K562 (cell line): ENCODE data around the gene ADAP1. TPM values are rescaled to one million over a fixed set of nuclear protein-coding genes. Genes with fewer than 3 reads are reported as not detected.

Experiments used
- E2F4 ChIP-seq: sonication (generic); formaldehyde crosslinking; IDR thresholded peaks from 2 replicates; pipeline ENCODE4 v1.8.0; 2022; ENCODE audit warnings: mild to moderate bottlenecking, low read depth, missing genetic modification reagents
- ETV6 ChIP-seq, 3 experiments: fragments of 150-350 bp in 1 of 3; sonication (generic) in 1 of 3; formaldehyde crosslinking in 1 of 3; IDR thresholded peaks; 2 replicates each; pipeline versions ENCODE4 v1.6.1 to v1.8.0; 2014 to 2022; ENCODE audit warnings: borderline replicate concordance in 2 of 3, low read depth in 2 of 3, antibody characterized with exemption in 1 of 3, low read length in 1 of 3, mild to moderate bottlenecking in 1 of 3, missing genetic modification reagents in 1 of 3
- JUN ChIP-seq, 2 experiments: sonication (generic) in 1 of 2; formaldehyde crosslinking in 1 of 2; IDR thresholded peaks; 2 replicates each; pipeline versions ENCODE4 v1.6.1 to v1.8.0; 2012 to 2022; ENCODE audit warnings: borderline replicate concordance in 2 of 2, mild to moderate bottlenecking in 2 of 2, improper control_type of control experiment in 1 of 2, low read depth in 1 of 2, low read length in 1 of 2, missing genetic modification reagents in 1 of 2
- KAT2B ChIP-seq: IDR thresholded peaks from one replicate; pipeline ENCODE4 v1.6.1; 2012; ENCODE audit warnings: low read depth, mild to moderate bottlenecking, control low read depth, inconsistent platforms, low read length, moderate library complexity
- MTA1 ChIP-seq: fragments of 450-650 bp; IDR thresholded peaks from 2 replicates; pipeline ENCODE4 v1.6.1; 2017; ENCODE audit warnings: borderline replicate concordance
- NR0B1 ChIP-seq: fragments of 450-650 bp; IDR thresholded peaks from one replicate; pipeline ENCODE4 v1.6.1; 2018; ENCODE audit warnings: mild to moderate bottlenecking, moderate library complexity; ENCODE audit not compliant: partially characterized antibody
- POLR2G ChIP-seq: fragments of 200-400 bp; formaldehyde crosslinking; IDR thresholded peaks from 2 replicates; pipeline ENCODE4 v1.6.1; 2017; ENCODE audit warnings: low read depth, mild to moderate bottlenecking, antibody characterized with exemption, low read length, moderate library complexity
- SPI1 ChIP-seq: IDR thresholded peaks from 2 replicates; pipeline ENCODE4 v1.6.1; 2011; ENCODE audit warnings: low read depth, low read length, control low read depth, borderline replicate concordance
- ZEB2 ChIP-seq: fragments of 450-650 bp; IDR thresholded peaks from 2 replicates; pipeline ENCODE4 v1.6.1; 2016
- ZNF184 ChIP-seq: sonication (generic); formaldehyde crosslinking; IDR thresholded peaks from 2 replicates; pipeline ENCODE4 v1.5.0; 2020; ENCODE audit warnings: missing genetic modification reagents
- ZNF407 ChIP-seq: fragments of 450-650 bp; IDR thresholded peaks from 2 replicates; pipeline ENCODE4 v1.6.1; 2016; ENCODE audit warnings: low read depth
- ZNF408 ChIP-seq: fragments of 250-450 bp; sonication (Bioruptor Pico); IDR thresholded peaks from 2 replicates; pipeline ENCODE4 v1.4.0; 2020; ENCODE audit warnings: low read depth, mild to moderate bottlenecking, moderate library complexity
- polyA plus RNA-seq, 8 experiments: library from polyadenylated mRNA; depleted of rRNA in 4 of 8; stranded (reverse) in 5 of 8; unstranded in 3 of 8; fragments of >200 nt; fragmentation: Nextera tagmentation in 2 of 8; fragmentation: Illumina TruSeq in 1 of 8; extraction: Ambion mirVana in 2 of 8; extraction: Trizol in 1 of 8; gene quantifications; 2 replicates each; pipeline versions ENCODE4 v1.2.1 to v1.2.3, GENCODE V29; 2011 to 2014; ENCODE audit warnings: inconsistent platforms in 1 of 8, missing spikeins in 1 of 8
- total RNA-seq, 7 experiments: library from RNA; depleted of rRNA in 6 of 7; stranded (reverse); fragments of >200 nt in 6 of 7; fragmentation: Illumina TruSeq in 2 of 7; extraction: Trizol in 2 of 7; gene quantifications; 2 replicates each; pipeline versions ENCODE4 v1.2.1 to v1.2.3, GENCODE V29; 2011 to 2021; ENCODE audit warnings: low replicate concordance in 1 of 7

Gene ADAP1
- total and polyA plus RNA-seq, 9 of the 15 experiments (the other 6 are each of a cell fraction or from before 2014, with no cell fraction given), result 0.27 to 1.4 (median 0.52) TPM; not detected in 3

- TF ChIP-seq MTA1 (peak; percentile 49; the same call in 1 of the 2 replicates), POLR2G (peak; percentile 55), ETV6 (IDR thresholded peaks at IDR 0.05; ENCODE audit: borderline replicate concordance in 1 of 2, low read depth in 2 of 2, low read length in 1 of 2) (no peak), ETV6 (CRISPR knock-in tag; IDR thresholded peaks at IDR 0.05; ENCODE audit: borderline replicate concordance) (no peak), SPI1 (peak; percentile 17; the same call in 1 of the 2 replicates), ZNF184 (CRISPR knock-in tag) (no peak), NR0B1 (no peak), E2F4 (no peak), KAT2B (no peak), JUN (IDR thresholded peaks at IDR 0.05; ENCODE audit: borderline replicate concordance, low read depth, low read length) (no peak), JUN (CRISPR knock-in tag; IDR thresholded peaks at IDR 0.05; ENCODE audit: borderline replicate concordance) (no peak), ZNF407 (peak; percentile 32; the same call in 1 of the 2 replicates), ZEB2 (no peak), ZNF408 (no peak)
Measured at GRCh38 chr7:877312-878232, 76.9 kb downstream of the ADAP1 start (continued).
